GM19238 (cell line): ENCODE data around the gene SLF2.
A peak's percentile ranks its signal among the peaks of the same experiment; 100 is the strongest.

Experiments used
- DNase-seq: peaks from one replicate; pipeline ENCODE4 v3.0.0; 2011; ENCODE audit warnings: low spot score; ENCODE audit not compliant: insufficient read length

The SLF2 gene

GRCh38 chr10:101014230-101014884 lies 101.6 kb downstream of the SLF2 start:
- peak; percentile 79 for DNase-seq
